Ovary (tissue), 3 donors: Measurements from ENCODE around the gene CLNS1A.
"Not testable (repeated sequence)": the region's sequence is repeated elsewhere in the genome, so short reads cannot be mapped to it uniquely, and the experiment has no call there.

Source experiments
- CTCF ChIP-seq, 3 donors: fragments of 450-650 bp in 2 of 3; fragments of 200-600 bp in 1 of 3; IDR thresholded peaks; one replicate each; pipeline versions ENCODE4 v1.5.1 to v1.8.0; 2016 to 2022; ENCODE audit warnings: antibody characterized with exemption in 3 of 3, mild to moderate bottlenecking in 1 of 3
- EP300 ChIP-seq: sonication (generic); formaldehyde crosslinking; IDR thresholded peaks from one replicate; pipeline ENCODE4 v1.6.1; 2017; ENCODE audit warnings: antibody characterized with exemption
- POLR2A ChIP-seq: fragments of 450-650 bp; IDR thresholded peaks from one replicate; pipeline ENCODE4 v1.6.1; 2017; ENCODE audit warnings: antibody characterized with exemption, mild to moderate bottlenecking, moderate library complexity
- donor health status: DM: no; HTN: no; CAD: no.

DNA sequence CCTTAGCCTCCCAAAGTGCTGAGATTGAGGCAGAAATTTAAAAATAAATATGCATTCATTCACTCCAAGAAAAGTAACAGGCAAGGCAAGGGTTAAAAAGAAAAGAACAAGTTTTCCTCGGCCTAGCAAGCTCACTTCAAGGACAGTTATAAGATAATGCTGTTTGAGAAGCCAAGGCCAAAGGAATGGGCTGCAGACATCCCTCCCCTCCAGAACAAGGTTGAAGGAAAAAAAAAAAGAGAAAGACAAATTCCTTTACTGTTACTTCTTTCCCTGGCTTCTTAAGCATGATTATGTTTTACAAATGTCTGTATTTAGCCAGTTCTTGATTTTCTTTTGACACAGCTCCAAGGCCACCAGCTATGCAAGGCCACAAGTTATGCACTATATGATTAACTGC is 66.7 kb downstream of the CLNS1A start:
- TF ChIP-seq CTCF (IDR thresholded peaks at IDR 0.05); POLR2A; EP300: not testable (repeated sequence)
